ENCODE data around the gene KPNB1.
A peak's percentile ranks its signal among the peaks of the same experiment; 100 is the strongest.

The KPNB1 gene

DNA sequence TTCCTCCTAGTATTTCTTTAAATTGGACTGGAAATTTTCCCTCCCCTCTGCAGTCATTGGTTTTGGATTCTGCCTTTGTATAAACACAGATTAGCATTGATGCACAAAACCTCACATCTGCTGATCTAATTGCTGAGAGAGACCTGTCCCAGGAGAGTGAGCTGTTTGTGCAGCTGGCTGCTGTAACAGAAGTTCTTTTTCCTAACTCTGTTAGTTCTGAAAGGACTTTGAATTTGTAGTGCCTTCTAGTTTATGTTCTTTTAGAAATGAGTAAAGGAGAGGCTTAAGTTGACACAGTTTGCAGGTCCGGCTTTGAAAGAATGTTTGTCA is 45.2 kb upstream of the KPNB1 start (continued):
- TF ChIP-seq, protein P1, sequence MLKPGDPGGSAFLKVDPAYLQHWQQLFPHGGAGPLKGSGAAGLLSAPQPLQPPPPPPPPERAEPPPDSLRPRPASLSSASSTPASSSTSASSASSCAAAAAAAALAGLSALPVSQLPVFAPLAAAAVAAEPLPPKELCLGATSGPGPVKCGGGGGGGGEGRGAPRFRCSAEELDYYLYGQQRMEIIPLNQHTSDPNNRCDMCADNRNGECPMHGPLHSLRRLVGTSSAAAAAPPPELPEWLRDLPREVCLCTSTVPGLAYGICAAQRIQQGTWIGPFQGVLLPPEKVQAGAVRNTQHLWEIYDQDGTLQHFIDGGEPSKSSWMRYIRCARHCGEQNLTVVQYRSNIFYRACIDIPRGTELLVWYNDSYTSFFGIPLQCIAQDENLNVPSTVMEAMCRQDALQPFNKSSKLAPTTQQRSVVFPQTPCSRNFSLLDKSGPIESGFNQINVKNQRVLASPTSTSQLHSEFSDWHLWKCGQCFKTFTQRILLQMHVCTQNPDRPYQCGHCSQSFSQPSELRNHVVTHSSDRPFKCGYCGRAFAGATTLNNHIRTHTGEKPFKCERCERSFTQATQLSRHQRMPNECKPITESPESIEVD (tag by site-specific recombination; IDR thresholded peaks at IDR 0.05), result peak; percentile 100
- peak; percentile 59; the same call in 1 of the 2 replicates for TF ChIP-seq ZNF2 (tag by site-specific recombination; IDR thresholded peaks at IDR 0.05)
- TF ChIP-seq ZNF366 (tag by site-specific recombination; conservative IDR thresholded peaks at IDR 0.05), result peak; percentile 79
- TF ChIP-seq WT1 (tag by site-specific recombination; IDR thresholded peaks at IDR 0.05), result peak; percentile 93
- TF ChIP-seq, protein P2, sequence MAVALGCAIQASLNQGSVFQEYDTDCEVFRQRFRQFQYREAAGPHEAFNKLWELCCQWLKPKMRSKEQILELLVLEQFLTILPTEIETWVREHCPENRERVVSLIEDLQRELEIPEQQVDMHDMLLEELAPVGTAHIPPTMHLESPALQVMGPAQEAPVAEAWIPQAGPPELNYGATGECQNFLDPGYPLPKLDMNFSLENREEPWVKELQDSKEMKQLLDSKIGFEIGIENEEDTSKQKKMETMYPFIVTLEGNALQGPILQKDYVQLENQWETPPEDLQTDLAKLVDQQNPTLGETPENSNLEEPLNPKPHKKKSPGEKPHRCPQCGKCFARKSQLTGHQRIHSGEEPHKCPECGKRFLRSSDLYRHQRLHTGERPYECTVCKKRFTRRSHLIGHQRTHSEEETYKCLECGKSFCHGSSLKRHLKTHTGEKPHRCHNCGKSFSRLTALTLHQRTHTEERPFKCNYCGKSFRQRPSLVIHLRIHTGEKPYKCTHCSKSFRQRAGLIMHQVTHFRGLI (tag by site-specific recombination; IDR thresholded peaks at IDR 0.05), result no peak
- peak; percentile 47; the same call in 1 of the 2 replicates for TF ChIP-seq ZNF558 (tag by site-specific recombination; IDR thresholded peaks at IDR 0.05)
- TF ChIP-seq ZXDB (tag by site-specific recombination; IDR thresholded peaks at IDR 0.05), result peak; percentile 30; the same call in 1 of the 2 replicates
- TF ChIP-seq ZNF629 (tag by site-specific recombination; IDR thresholded peaks at IDR 0.05), result peak; percentile 77
- TF ChIP-seq, protein P3, sequence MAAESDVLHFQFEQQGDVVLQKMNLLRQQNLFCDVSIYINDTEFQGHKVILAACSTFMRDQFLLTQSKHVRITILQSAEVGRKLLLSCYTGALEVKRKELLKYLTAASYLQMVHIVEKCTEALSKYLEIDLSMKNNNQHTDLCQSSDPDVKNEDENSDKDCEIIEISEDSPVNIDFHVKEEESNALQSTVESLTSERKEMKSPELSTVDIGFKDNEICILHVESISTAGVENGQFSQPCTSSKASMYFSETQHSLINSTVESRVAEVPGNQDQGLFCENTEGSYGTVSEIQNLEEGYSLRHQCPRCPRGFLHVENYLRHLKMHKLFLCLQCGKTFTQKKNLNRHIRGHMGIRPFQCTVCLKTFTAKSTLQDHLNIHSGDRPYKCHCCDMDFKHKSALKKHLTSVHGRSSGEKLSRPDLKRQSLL (tag by site-specific recombination; IDR thresholded peaks at IDR 0.05), result no peak
- peak; percentile 69 for TF ChIP-seq ZSCAN23 (tag by site-specific recombination; IDR thresholded peaks at IDR 0.05)
- TF ChIP-seq OSR2 (tag by site-specific recombination; IDR thresholded peaks at IDR 0.05), result peak; percentile 97
- no peak for TF ChIP-seq ZNF664 (tag by site-specific recombination; IDR thresholded peaks at IDR 0.05)
- TF ChIP-seq ZFP69B (tag by site-specific recombination; IDR thresholded peaks at IDR 0.05), result peak; percentile 54; the same call in 1 of the 2 replicates
- peak; percentile 35; the same call in 1 of the 2 replicates for TF ChIP-seq ZNF394 (tag by site-specific recombination; IDR thresholded peaks at IDR 0.05; ENCODE audit: borderline replicate concordance)
- TF ChIP-seq, protein P4, sequence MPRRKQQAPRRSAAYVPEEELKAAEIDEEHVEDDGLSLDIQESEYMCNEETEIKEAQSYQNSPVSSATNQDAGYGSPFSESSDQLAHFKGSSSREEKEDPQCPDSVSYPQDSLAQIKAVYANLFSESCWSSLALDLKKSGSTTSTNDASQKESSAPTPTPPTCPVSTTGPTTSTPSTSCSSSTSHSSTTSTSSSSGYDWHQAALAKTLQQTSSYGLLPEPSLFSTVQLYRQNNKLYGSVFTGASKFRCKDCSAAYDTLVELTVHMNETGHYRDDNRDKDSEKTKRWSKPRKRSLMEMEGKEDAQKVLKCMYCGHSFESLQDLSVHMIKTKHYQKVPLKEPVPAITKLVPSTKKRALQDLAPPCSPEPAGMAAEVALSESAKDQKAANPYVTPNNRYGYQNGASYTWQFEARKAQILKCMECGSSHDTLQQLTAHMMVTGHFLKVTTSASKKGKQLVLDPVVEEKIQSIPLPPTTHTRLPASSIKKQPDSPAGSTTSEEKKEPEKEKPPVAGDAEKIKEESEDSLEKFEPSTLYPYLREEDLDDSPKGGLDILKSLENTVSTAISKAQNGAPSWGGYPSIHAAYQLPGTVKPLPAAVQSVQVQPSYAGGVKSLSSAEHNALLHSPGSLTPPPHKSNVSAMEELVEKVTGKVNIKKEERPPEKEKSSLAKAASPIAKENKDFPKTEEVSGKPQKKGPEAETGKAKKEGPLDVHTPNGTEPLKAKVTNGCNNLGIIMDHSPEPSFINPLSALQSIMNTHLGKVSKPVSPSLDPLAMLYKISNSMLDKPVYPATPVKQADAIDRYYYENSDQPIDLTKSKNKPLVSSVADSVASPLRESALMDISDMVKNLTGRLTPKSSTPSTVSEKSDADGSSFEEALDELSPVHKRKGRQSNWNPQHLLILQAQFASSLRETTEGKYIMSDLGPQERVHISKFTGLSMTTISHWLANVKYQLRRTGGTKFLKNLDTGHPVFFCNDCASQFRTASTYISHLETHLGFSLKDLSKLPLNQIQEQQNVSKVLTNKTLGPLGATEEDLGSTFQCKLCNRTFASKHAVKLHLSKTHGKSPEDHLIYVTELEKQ (tag by site-specific recombination; IDR thresholded peaks at IDR 0.05; ENCODE audit: borderline replicate concordance), result peak; percentile 76
- TF ChIP-seq, protein P5, sequence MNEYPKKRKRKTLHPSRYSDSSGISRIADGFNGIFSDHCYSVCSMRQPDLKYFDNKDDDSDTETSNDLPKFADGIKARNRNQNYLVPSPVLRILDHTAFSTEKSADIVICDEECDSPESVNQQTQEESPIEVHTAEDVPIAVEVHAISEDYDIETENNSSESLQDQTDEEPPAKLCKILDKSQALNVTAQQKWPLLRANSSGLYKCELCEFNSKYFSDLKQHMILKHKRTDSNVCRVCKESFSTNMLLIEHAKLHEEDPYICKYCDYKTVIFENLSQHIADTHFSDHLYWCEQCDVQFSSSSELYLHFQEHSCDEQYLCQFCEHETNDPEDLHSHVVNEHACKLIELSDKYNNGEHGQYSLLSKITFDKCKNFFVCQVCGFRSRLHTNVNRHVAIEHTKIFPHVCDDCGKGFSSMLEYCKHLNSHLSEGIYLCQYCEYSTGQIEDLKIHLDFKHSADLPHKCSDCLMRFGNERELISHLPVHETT (tag by site-specific recombination; IDR thresholded peaks at IDR 0.05), result peak; percentile 67
- peak; percentile 13; the same call in 1 of the 2 replicates for TF ChIP-seq ZNF10 (tag by site-specific recombination; IDR thresholded peaks at IDR 0.05)
- TF ChIP-seq ZNF843 (tag by site-specific recombination; IDR thresholded peaks at IDR 0.05), result peak; percentile 80
- 0 out of 2 replicates have a peak, but pooled peaks have one; percentile 63 for TF ChIP-seq MYNN (tag by site-specific recombination; IDR thresholded peaks at IDR 0.05; ENCODE audit: borderline replicate concordance)
- TF ChIP-seq KLF10 (tag by site-specific recombination; IDR thresholded peaks at IDR 0.05), result 0 out of 2 replicates have a peak, but pooled peaks have one; percentile 47
- TF ChIP-seq SP7 (tag by site-specific recombination; IDR thresholded peaks at IDR 0.05), result peak; percentile 46
- TF ChIP-seq ZNF24 (tag by site-specific recombination; IDR thresholded peaks at IDR 0.05), result 0 out of 2 replicates have a peak, but pooled peaks have one; percentile 12
- TF ChIP-seq KLF7 (tag by site-specific recombination; IDR thresholded peaks at IDR 0.05; ENCODE audit: borderline replicate concordance), result no peak
- TF ChIP-seq, protein P6, sequence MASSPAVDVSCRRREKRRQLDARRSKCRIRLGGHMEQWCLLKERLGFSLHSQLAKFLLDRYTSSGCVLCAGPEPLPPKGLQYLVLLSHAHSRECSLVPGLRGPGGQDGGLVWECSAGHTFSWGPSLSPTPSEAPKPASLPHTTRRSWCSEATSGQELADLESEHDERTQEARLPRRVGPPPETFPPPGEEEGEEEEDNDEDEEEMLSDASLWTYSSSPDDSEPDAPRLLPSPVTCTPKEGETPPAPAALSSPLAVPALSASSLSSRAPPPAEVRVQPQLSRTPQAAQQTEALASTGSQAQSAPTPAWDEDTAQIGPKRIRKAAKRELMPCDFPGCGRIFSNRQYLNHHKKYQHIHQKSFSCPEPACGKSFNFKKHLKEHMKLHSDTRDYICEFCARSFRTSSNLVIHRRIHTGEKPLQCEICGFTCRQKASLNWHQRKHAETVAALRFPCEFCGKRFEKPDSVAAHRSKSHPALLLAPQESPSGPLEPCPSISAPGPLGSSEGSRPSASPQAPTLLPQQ (tag by site-specific recombination; IDR thresholded peaks at IDR 0.05), result 0 out of 2 replicates have a peak, but pooled peaks have one; percentile 6
- TF ChIP-seq, protein P7, sequence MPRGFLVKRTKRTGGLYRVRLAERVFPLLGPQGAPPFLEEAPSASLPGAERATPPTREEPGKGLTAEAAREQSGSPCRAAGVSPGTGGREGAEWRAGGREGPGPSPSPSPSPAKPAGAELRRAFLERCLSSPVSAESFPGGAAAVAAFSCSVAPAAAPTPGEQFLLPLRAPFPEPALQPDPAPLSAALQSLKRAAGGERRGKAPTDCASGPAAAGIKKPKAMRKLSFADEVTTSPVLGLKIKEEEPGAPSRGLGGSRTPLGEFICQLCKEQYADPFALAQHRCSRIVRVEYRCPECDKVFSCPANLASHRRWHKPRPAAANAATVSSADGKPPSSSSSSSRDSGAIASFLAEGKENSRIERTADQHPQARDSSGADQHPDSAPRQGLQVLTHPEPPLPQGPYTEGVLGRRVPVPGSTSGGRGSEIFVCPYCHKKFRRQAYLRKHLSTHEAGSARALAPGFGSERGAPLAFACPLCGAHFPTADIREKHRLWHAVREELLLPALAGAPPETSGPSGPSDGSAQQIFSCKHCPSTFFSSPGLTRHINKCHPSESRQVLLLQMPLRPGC (tag by site-specific recombination; IDR thresholded peaks at IDR 0.05), result peak; percentile 83
- peak; percentile 30; the same call in 1 of the 2 replicates for TF ChIP-seq GLI2 (tag by site-specific recombination; IDR thresholded peaks at IDR 0.05; ENCODE audit: borderline replicate concordance, low read depth)
- peak; percentile 68; the same call in 1 of the 2 replicates for TF ChIP-seq ZNF596 (tag by site-specific recombination; IDR thresholded peaks at IDR 0.05)
- no peak for TF ChIP-seq ZNF202 (tag by site-specific recombination; IDR thresholded peaks at IDR 0.05; ENCODE audit: borderline replicate concordance)
